ENCODE measurements around the gene RAI1.

GRCh38 chr17:17727111-17727659, 45.9 kb downstream of the RAI1 start:
- TF ChIP-seq CTCF (conservative IDR thresholded peaks at IDR 0.05) (no peak), EZH2 (IDR thresholded peaks at IDR 0.05; ENCODE audit: low read depth) (no peak)

Measured in PC-9 (cell line).